Skeletal muscle satellite cell (primary cell): ENCODE results near the gene CHD6.

ENCODE experiments used
- H3K27me3 ChIP-seq: 2 replicates; pipeline ENCODE4 v1.7.0; 2013; ENCODE audit warnings: low read length; ENCODE audit not compliant: control insufficient read depth, insufficient read depth
- H3K36me3 ChIP-seq: 2 replicates; pipeline ENCODE4 v1.7.0; 2013; ENCODE audit warnings: mild to moderate bottlenecking, control low read depth, low read length; ENCODE audit not compliant: insufficient read depth
- H3K4me1 ChIP-seq: 2 replicates; pipeline ENCODE4 v1.7.0; 2013; ENCODE audit warnings: low read length; ENCODE audit not compliant: control insufficient read depth, insufficient read depth
- H3K4me2 ChIP-seq: 2 replicates; pipeline ENCODE4 v1.7.0; 2013; ENCODE audit warnings: mild to moderate bottlenecking, low read length
- H3K4me3 ChIP-seq: 2 replicates; pipeline ENCODE4 v1.7.0; 2013; ENCODE audit warnings: low read length
- H3K9ac ChIP-seq: 2 replicates; pipeline ENCODE4 v1.7.0; 2013; ENCODE audit warnings: mild to moderate bottlenecking, low read depth, low read length, moderate library complexity
- H3K9me3 ChIP-seq: replicated peaks from 2 replicates; pipeline ENCODE4 v1.7.0; 2013; ENCODE audit warnings: mild to moderate bottlenecking, control low read depth, low read length

CHD6 gene

DNA sequence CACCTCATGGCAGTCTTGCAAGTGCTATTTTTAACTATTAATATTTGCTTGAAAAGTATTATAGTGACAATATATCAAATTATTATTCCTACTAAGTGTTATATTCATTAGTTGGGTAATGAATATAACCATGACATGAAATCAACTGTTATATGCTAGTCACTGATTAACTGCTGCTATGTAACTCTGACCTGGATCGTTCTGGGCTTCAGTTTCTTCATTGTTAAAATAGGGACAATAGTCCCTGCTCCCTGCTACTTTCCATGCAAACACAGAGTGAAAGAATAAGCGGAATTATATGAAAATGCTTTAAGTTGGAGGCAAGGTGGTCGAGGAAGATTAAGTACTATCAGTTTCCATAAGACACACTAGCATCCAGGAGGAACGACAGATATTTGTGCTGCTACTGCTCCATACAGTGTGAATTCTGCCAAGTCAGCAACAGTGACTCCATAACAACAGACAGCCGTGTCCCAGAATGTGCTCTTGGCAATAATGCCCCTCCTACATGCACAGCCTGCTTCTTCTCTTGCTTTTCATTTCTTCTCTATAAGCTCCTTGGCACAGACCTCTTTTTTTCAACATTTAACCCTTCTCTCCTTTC is 107.2 kb downstream of the CHD6 start:
- H3K4me1 ChIP-seq: no peaks in the 10 kb centered on the region
- peaks cover 17% of the 10 kb centered on the region for H3K36me3 ChIP-seq
- no peak overlapping the region for H3K9ac ChIP-seq

GRCh38 chr20:41510224-41510623 is 108.0 kb downstream of the CHD6 start:
- Histone ChIP-seq H3K27me3 (no peaks in the 10 kb centered on the region), H3K4me2 (no peak overlapping the region), H3K9ac (no peak overlapping the region), H3K4me3 (no peak overlapping the region), H3K4me1 (no peaks in the 10 kb centered on the region), H3K36me3 (peaks cover 17% of the 10 kb centered on the region), H3K9me3 (no peaks in the 10 kb centered on the region)

More for the DNA sequence above, 107.2 kb downstream of the CHD6 start:
- no peaks in the 10 kb centered on the region for H3K9me3 ChIP-seq
- no peak overlapping the region for H3K4me2 ChIP-seq
- no peak overlapping the region for H3K4me3 ChIP-seq
- no peaks in the 10 kb centered on the region for H3K27me3 ChIP-seq

- Histone ChIP-seq H3K4me2 (no peak overlapping the region), H3K9me3 (no peaks in the 10 kb centered on the region), H3K4me3 (no peak overlapping the region), H3K9ac (no peak overlapping the region), H3K4me1 (no peaks in the 10 kb centered on the region), H3K27me3 (no peaks in the 10 kb centered on the region), H3K36me3 (peaks cover 17% of the 10 kb centered on the region)
Observed at GRCh38 chr20:41509316-41510200, 108.6 kb downstream of the CHD6 start.

DNA sequence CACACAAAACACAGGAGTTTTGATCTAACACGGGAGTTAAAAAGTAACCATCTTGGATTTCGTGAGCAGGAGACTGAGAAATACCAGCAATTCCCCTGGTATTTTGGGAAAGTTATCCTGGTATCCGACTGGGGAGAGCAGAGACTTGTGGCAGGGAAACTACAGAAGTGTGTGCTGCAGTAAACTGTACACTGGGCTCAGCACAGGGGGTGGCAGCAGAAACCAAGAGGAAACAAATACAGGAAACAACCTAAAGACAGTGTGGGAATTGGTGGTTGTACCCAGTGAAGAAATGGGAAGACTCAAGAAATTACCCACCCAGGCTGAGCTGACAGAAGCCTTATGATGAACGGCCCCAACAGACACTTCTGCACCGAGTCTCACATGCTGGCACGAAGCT is 109.8 kb downstream of the CHD6 start:
- Histone ChIP-seq H3K9me3 (no peaks in the 10 kb centered on the region), H3K27me3 (no peaks in the 10 kb centered on the region), H3K4me3 (no peak overlapping the region), H3K9ac (no peak overlapping the region), H3K4me1 (no peaks in the 10 kb centered on the region), H3K4me2 (no peak overlapping the region), H3K36me3 (peaks cover 17% of the 10 kb centered on the region)

- H3K4me3 ChIP-seq: no peak overlapping the region
- no peak overlapping the region for H3K9ac ChIP-seq
- no peaks in the 10 kb centered on the region for H3K27me3 ChIP-seq
- H3K36me3 ChIP-seq: peaks cover 17% of the 10 kb centered on the region
- H3K4me2 ChIP-seq: no peak overlapping the region
- no peaks in the 10 kb centered on the region for H3K4me1 ChIP-seq
- H3K9me3 ChIP-seq: no peaks in the 10 kb centered on the region
Observed at GRCh38 chr20:41507851-41508250, 110.3 kb downstream of the CHD6 start.

DNA sequence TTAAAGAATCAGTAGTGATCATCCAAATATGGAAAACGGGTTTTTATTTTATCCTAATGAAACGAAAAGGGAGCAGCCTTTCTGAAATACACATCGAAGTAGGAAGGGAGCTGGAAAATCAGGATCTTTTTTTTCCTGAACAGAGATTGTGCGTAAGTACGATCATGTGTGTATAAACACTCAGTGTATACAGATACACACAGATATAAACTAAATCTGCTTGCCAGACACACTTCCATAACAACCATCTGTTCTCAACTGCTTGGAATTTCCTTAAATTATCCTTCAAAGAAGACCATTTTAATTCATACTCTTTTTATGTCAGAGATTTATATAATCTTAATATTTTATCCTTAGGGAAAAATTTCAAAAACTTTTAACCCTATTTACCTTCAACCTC is 110.7 kb downstream of the CHD6 start:
- no peaks in the 10 kb centered on the region for H3K4me1 ChIP-seq
- H3K27me3 ChIP-seq: no peaks in the 10 kb centered on the region
- H3K9ac ChIP-seq: no peak overlapping the region
- no peaks in the 10 kb centered on the region for H3K9me3 ChIP-seq
- H3K4me2 ChIP-seq: no peak overlapping the region
- H3K4me3 ChIP-seq: no peak overlapping the region
- peaks cover 14% of the 10 kb centered on the region for H3K36me3 ChIP-seq

- Histone ChIP-seq H3K27me3 (no peaks in the 10 kb centered on the region), H3K4me1 (no peaks in the 10 kb centered on the region), H3K9ac (no peak overlapping the region)
Observed at GRCh38 chr20:41506192-41506915, 111.8 kb downstream of the CHD6 start.

DNA sequence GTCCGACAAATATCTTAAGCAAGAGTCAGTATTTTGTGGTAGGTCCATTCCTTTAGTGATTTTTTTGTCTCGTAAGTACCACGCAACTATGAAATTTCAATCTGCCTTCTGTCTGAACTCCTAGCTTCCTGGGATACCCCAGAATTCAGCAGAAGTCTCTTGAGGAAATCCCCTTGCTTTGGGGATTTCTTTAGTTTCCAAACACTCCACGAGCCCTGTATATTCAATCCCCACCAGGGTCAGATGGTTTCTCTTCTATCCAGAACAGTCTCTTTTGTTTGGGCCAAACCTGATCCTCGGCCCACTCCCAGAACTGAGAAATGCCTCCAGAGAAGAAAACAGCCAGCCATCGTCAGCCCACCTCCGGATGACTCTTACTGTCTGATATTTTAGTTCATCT is 113.0 kb downstream of the CHD6 start:
- Histone ChIP-seq H3K9ac (no peak overlapping the region), H3K4me3 (no peak overlapping the region), H3K9me3 (no peaks in the 10 kb centered on the region), H3K4me1 (no peaks in the 10 kb centered on the region), H3K27me3 (no peaks in the 10 kb centered on the region), H3K4me2 (no peak overlapping the region), H3K36me3 (no peaks in the 10 kb centered on the region)

More at GRCh38 chr20:41506192-41506915, 111.8 kb downstream of the CHD6 start:
- no peak overlapping the region for H3K4me3 ChIP-seq
- no peaks in the 10 kb centered on the region for H3K9me3 ChIP-seq
- H3K4me2 ChIP-seq: no peak overlapping the region
- peaks cover 5% of the 10 kb centered on the region for H3K36me3 ChIP-seq

- Histone ChIP-seq H3K36me3 (peaks cover 9% of the 10 kb centered on the region), H3K4me2 (no peak overlapping the region), H3K9ac (no peak overlapping the region), H3K4me3 (no peak overlapping the region), H3K27me3 (no peaks in the 10 kb centered on the region), H3K9me3 (no peaks in the 10 kb centered on the region), H3K4me1 (no peaks in the 10 kb centered on the region)
Observed at GRCh38 chr20:41501376-41501775, 116.8 kb downstream of the CHD6 start.

DNA sequence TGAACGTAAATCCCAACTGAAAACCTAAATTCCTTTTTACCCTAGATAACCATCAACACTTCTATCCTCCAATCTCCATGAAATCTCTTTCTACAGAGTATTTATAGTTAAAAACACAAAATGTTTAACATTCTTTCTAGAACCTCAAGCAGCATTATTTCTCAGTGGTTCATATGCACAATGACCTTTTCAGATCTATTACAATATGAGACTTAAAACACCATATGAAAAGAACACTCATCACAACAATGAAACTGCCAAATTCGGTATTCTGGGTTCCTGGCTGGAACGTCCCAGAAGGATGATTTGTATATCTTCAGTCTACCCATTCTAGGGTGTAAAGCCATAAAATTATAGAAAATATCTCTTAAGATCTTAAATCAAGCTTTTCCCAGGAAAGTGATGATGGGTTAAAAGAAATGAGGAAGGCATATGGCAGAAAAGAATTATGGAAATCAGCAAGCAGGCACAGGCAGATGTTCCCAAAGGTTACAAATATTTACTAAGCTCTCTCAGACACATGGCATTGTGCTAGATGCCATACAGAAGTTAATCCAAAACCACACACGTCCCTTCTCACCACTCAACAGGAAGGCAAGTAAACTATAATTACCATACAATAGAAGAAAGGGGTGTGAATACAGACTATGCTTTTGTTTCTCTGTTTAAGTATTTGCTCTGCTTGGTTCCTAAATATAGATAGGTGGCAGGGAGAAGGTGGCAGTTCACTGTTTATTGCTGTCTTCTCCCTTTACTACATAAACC is 118.0 kb downstream of the CHD6 start:
- H3K27me3 ChIP-seq: no peaks in the 10 kb centered on the region
- no peak overlapping the region for H3K4me2 ChIP-seq
- H3K9me3 ChIP-seq: no peaks in the 10 kb centered on the region
- peaks cover 11% of the 10 kb centered on the region for H3K36me3 ChIP-seq
- H3K4me3 ChIP-seq: no peak overlapping the region
- no peak overlapping the region for H3K9ac ChIP-seq
- H3K4me1 ChIP-seq: no peaks in the 10 kb centered on the region

- Histone ChIP-seq H3K27me3 (no peaks in the 10 kb centered on the region), H3K9me3 (no peaks in the 10 kb centered on the region), H3K4me1 (no peaks in the 10 kb centered on the region), H3K36me3 (peaks cover 11% of the 10 kb centered on the region), H3K4me3 (no peak overlapping the region), H3K4me2 (no peak overlapping the region), H3K9ac (no peak overlapping the region)
Observed at GRCh38 chr20:41499064-41499463, 119.1 kb downstream of the CHD6 start.
